Measurements from ENCODE around the gene PGAM1.
A peak's percentile ranks its signal among the peaks of the same experiment; 100 is the strongest.

Gene PGAM1

DNA sequence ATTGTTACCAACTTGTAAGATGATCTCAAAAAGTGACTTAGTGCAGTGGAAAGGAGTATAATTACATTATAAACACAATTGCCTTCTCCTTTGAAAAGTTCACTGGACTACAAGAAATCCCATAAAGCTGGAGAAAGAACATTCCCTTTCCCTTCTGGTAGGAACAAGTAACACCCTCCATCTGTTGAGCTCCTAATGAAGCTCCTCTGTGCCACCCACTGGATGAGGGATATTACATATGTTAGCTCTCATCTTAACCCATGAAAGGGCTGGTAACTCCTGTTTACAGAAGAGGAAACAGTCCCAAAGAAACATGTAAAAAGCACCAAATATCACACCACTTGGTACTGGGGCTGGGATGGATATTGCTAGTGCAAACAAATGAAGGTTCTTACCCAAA, 8.1 kb downstream of the PGAM1 start (continued):
- no peak for TF ChIP-seq RBAK (tag by site-specific recombination; IDR thresholded peaks at IDR 0.05)
- TF ChIP-seq PRDM1 (tag by site-specific recombination; IDR thresholded peaks at IDR 0.05), result peak; percentile 75
- peak; percentile 82; the same call in 1 of the 2 replicates for TF ChIP-seq SCRT1 (tag by site-specific recombination; IDR thresholded peaks at IDR 0.05; ENCODE audit: borderline replicate concordance)
- TF ChIP-seq ZNF768 (tag by site-specific recombination; IDR thresholded peaks at IDR 0.05), result no peak
- TF ChIP-seq ZFP37 (tag by site-specific recombination; IDR thresholded peaks at IDR 0.05), result 0 out of 2 replicates have a peak, but pooled peaks have one; percentile 9
- TF ChIP-seq ZNF280D (tag by site-specific recombination; IDR thresholded peaks at IDR 0.05), result no peak
- TF ChIP-seq ZNF518A (tag by site-specific recombination; conservative IDR thresholded peaks at IDR 0.05; ENCODE audit: low read depth), result no peak
- no peak for TF ChIP-seq MEIS1 (CRISPR knock-in tag; IDR thresholded peaks at IDR 0.05; ENCODE audit: borderline replicate concordance)
- no peak for TF ChIP-seq ZNF660 (tag by site-specific recombination; IDR thresholded peaks at IDR 0.05)
- peak; percentile 92; the same call in 1 of the 2 replicates for TF ChIP-seq MZF1 (tag by site-specific recombination; IDR thresholded peaks at IDR 0.05; ENCODE audit: borderline replicate concordance)
- TF ChIP-seq ZNF341 (tag by site-specific recombination; IDR thresholded peaks at IDR 0.05; ENCODE audit: low read depth), result no peak
- no peak for TF ChIP-seq KLF1 (tag by site-specific recombination; IDR thresholded peaks at IDR 0.05)
- TF ChIP-seq SCRT2 (tag by site-specific recombination; IDR thresholded peaks at IDR 0.05), result peak; percentile 76; the same call in 1 of the 2 replicates

- H3K9me3 ChIP-seq (ENCODE audit: control insufficient read depth, insufficient read depth, low read depth, low read length), result no peaks in the 10 kb centered on the region
- POLR2A ChIA-PET, result interaction anchor here (0.6 to 2.5 kb wide), 5 partner anchors 11 to 129 kb away, joined by 4 to 11 read pairs (median 5); partner anchors contain the start of genes EXOSC1, RRP12 and ZDHHC16
- peaks cover 73 to 89% of the 10 kb centered on the region in 2 experiments for H3K36me3 ChIP-seq (ENCODE audit: control insufficient read depth in 2 of 2, insufficient read depth in 1 of 2, low read length in 2 of 2)
- no peak overlapping the region for H3K4me3 ChIP-seq (ENCODE audit: low read depth, low read length)
- H3K27ac ChIP-seq (ENCODE audit: extremely low read depth, low read depth, low read length), result no peak overlapping the region
- CTCF ChIA-PET, result interaction anchor here (0.6 kb wide), 1 partner anchor 117 kb away, joined by 4 read pairs; no protein-coding TSS in a partner anchor
- no peaks in the 10 kb centered on the region for H3K4me1 ChIP-seq (ENCODE audit: control insufficient read depth, insufficient read depth, low read length)
- TF ChIP-seq HOXA7 (CRISPR knock-in tag; IDR thresholded peaks at IDR 0.05; ENCODE audit: borderline replicate concordance) (no peak), ZNF302 (tag by site-specific recombination; IDR thresholded peaks at IDR 0.05; ENCODE audit: low read depth) (no peak), ZNF510 (tag by site-specific recombination; IDR thresholded peaks at IDR 0.05; ENCODE audit: insufficient replicate concordance) (no peak), ZNF654 (tag by site-specific recombination; IDR thresholded peaks at IDR 0.05; ENCODE audit: low read depth) (no peak), ZNF610 (tag by site-specific recombination; IDR thresholded peaks at IDR 0.05; ENCODE audit: borderline replicate concordance) (no peak), ZNF155 (tag by site-specific recombination; IDR thresholded peaks at IDR 0.05) (no peak), ZFP37 (tag by site-specific recombination; IDR thresholded peaks at IDR 0.05) (no peak; the same call in 1 of the 2 replicates), ZNF626 (tag by site-specific recombination; IDR thresholded peaks at IDR 0.05) (no peak), ZNF660 (tag by site-specific recombination; IDR thresholded peaks at IDR 0.05) (no peak), KLF9 (tag by site-specific recombination; IDR thresholded peaks at IDR 0.05; ENCODE audit: low read depth) (no peak), ZNF214 (tag by site-specific recombination; IDR thresholded peaks at IDR 0.05; ENCODE audit: borderline replicate concordance) (no peak)
- TF ChIP-seq, protein P1, sequence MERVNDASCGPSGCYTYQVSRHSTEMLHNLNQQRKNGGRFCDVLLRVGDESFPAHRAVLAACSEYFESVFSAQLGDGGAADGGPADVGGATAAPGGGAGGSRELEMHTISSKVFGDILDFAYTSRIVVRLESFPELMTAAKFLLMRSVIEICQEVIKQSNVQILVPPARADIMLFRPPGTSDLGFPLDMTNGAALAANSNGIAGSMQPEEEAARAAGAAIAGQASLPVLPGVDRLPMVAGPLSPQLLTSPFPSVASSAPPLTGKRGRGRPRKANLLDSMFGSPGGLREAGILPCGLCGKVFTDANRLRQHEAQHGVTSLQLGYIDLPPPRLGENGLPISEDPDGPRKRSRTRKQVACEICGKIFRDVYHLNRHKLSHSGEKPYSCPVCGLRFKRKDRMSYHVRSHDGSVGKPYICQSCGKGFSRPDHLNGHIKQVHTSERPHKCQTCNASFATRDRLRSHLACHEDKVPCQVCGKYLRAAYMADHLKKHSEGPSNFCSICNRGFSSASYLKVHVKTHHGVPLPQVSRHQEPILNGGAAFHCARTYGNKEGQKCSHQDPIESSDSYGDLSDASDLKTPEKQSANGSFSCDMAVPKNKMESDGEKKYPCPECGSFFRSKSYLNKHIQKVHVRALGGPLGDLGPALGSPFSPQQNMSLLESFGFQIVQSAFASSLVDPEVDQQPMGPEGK (tag by site-specific recombination; IDR thresholded peaks at IDR 0.05), result no peak
- TF ChIP-seq, protein P2, sequence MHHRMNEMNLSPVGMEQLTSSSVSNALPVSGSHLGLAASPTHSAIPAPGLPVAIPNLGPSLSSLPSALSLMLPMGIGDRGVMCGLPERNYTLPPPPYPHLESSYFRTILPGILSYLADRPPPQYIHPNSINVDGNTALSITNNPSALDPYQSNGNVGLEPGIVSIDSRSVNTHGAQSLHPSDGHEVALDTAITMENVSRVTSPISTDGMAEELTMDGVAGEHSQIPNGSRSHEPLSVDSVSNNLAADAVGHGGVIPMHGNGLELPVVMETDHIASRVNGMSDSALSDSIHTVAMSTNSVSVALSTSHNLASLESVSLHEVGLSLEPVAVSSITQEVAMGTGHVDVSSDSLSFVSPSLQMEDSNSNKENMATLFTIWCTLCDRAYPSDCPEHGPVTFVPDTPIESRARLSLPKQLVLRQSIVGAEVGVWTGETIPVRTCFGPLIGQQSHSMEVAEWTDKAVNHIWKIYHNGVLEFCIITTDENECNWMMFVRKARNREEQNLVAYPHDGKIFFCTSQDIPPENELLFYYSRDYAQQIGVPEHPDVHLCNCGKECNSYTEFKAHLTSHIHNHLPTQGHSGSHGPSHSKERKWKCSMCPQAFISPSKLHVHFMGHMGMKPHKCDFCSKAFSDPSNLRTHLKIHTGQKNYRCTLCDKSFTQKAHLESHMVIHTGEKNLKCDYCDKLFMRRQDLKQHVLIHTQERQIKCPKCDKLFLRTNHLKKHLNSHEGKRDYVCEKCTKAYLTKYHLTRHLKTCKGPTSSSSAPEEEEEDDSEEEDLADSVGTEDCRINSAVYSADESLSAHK (tag by site-specific recombination; IDR thresholded peaks at IDR 0.05), result no peak
Measured at GRCh38 chr10:97434557-97434956, 8.6 kb downstream of the PGAM1 start.

Data from HEK293 (cell line).